GM18498 (cell line): ENCODE measurements around the gene ISOC1.

Experiments used
- ATAC-seq: cut with Tn5 transposase; IDR thresholded peaks from one replicate; pipeline ENCODE4 v1.9.1; 2021; ENCODE audit warnings: mild to moderate bottlenecking, moderate library complexity; ENCODE audit not compliant: unreplicated experiment

Gene ISOC1

DNA sequence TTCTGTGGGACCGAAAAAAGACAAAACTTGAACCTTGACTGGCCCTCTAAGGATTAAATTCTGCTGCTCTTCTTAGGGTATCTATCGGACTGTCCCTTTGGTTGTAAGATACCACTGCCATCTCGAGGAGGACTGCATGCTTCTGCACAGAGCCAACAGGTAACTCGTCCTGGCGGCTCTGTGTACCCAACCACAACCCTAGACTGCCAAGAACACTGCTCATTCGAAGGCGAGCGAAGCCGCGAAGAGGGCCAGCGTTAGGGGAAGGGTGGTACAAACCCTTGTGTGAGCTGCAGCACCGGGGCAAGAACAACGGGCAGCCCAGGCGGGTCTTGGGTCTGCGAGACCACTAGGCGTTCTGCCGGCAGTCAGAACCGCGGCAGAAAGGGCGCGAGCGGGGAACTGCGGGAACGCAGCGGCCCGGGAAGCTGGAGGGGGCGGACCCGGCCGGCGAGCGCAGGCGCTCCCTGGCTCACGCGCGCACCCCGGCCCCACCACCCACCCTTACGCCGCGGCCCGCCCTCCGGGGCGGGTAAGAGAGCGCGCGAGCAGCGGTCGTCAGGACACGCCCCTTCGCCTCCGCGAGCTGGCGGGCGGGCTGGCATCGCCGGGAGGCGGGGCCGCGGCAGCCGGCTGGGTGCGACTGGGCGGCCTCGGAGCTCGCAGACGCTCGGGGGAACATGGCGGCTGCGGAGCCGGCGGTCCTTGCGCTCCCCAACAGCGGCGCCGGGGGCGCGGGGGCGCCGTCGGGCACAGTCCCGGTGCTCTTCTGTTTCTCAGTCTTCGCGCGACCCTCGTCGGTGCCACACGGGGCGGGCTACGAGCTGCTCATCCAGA lies at the start of gene ISOC1:
Gene ISOC1, plus strand, starts transcription at position 663 of the 837 bp plus-strand sequence. Its CDS starts 18 bp downstream, at position 681.
- peak; percentile 95 for ATAC-seq

DNA sequence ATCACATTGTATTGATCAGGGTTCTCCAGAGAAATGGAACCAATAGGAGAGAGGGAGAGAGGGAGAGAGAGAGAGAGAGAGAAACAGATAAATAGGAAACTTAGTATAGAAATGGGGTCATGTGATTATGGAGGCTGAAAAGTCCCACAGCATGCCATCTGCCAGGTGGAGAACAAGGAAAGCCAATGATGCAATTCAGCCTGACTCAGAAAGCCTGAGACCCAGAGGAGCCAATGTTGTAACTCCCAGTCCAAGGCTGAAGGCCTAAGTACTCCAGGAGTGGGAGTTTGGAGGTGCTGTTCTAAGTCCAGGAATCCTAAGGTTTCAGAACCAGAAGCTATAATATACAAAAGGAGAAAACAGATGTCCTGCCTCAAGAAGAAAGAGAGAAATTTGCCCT lies 48.4 kb upstream of the ISOC1 start:
- no peak for ATAC-seq

- ATAC-seq = no peak
Observed at GRCh38 chr5:129048509-129048908, 46.0 kb upstream of the ISOC1 start.

DNA sequence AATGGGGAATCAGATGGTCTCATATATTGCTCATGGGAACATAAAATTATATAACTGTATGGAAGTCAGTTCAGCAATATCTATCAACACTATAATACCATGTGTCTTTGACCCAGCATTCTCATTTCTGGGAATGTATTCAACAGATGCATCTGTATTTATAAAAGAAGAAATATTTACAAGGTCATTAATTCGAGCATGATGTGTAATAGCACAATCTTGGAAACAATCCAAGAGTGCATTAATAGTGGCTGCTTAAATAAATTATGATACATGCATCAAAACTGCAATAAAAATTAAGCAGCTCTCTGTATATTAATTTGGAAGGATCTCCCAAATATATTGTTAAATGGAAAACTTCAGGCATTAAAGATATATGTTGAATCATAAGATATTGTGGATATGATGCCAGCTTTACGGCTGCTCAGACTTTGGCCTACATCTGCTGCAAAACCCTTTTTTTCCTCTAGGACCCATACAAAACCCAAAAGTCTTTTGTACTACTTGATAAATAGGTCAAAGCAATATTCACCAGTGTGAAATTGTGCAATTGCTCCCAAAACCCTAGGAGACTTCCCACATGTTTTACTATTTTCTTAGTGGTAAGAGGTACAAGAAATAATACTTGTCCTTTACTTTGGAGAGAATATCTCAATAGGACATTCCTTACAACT lies 45.3 kb upstream of the ISOC1 start:
- ATAC-seq = no peak

DNA sequence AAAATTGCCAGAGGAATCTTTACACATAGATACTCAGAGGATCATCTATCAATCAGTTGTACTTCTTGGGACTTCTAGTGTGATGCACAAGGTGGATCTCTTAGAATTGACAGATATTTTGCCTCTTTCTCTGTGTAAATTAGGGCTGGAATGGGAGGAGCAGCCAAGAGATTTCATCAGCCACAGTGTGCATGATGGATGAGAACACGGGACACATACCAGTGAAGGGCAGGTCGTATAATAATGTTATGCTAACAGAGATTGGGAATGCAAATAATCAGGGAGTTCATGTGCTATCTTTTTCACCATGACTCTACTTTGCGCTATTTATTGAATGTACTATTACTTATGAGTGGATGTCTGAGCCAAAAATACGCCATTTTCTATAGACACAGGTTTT lies 43.3 kb upstream of the ISOC1 start:
- ATAC-seq = no peak

GRCh38 chr5:129053438-129053837 lies 41.1 kb upstream of the ISOC1 start:
- no peak for ATAC-seq

DNA sequence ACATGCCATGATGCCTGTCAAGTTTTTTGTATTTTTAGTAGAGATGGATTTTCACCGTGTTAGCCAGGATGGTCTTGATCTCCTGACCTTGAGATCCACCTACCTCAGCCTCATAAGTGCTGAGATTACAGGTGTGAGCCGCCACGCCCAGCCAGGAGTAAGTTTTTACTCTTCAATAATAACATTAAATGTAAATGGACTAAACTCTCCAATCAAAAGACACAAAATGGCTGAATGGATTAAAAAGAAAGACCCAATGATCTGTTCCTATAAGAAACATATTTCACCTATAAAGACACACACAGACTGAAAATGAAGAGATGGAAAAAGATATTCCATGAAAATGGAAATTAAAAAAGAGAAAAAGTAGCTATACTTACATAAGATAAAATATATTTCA lies 37.2 kb upstream of the ISOC1 start:
- no peak for ATAC-seq

- no peak for ATAC-seq
Observed at GRCh38 chr5:129061849-129062248, 32.7 kb upstream of the ISOC1 start.

GRCh38 chr5:129063483-129064113 lies 31.0 kb upstream of the ISOC1 start:
- ATAC-seq = no peak

DNA sequence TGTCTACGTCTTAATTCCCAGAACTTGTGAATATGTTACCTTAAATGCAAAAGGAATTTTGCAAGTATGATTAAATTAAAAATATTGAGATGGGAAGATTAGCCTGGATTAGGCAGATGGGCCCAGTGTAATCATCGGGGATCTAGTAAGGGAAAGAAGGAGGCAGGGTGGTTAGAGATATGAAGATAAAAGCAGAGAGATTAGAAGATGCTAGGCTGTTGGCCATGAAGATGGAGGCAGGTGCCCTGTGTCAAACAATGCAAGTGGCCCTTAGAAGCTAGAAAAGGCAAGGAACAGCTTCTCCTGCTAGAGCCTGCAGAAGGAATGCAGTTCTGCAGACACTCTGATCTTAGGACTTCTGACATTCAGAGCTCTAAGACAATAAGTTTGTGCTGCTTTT lies 28.8 kb upstream of the ISOC1 start:
- ATAC-seq = no peak

GRCh38 chr5:129067745-129068144 lies 26.8 kb upstream of the ISOC1 start:
- ATAC-seq = no peak

- peak; percentile 91 for ATAC-seq
Observed at GRCh38 chr5:129069292-129069691, 25.3 kb upstream of the ISOC1 start.

GRCh38 chr5:129073111-129073510 lies 21.4 kb upstream of the ISOC1 start:
- no peak for ATAC-seq

DNA sequence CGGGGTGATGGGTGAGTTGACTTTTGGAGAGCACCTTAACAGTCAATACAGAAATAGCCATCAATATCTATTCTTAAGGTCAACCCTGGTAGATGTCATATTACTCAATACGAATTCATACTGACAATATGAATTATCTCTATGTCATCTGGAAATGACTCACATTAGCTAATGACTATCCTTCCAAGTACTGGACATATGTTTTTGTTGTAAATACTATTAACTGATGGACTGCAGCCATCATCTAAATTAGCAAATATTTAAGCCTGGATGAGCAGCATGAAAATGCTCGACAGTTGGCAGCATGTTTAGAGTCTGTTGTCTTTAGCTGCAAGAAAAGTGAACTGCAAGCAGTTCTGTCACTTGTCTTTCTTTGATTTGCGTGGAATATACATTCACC lies 19.6 kb upstream of the ISOC1 start:
- no peak for ATAC-seq

DNA sequence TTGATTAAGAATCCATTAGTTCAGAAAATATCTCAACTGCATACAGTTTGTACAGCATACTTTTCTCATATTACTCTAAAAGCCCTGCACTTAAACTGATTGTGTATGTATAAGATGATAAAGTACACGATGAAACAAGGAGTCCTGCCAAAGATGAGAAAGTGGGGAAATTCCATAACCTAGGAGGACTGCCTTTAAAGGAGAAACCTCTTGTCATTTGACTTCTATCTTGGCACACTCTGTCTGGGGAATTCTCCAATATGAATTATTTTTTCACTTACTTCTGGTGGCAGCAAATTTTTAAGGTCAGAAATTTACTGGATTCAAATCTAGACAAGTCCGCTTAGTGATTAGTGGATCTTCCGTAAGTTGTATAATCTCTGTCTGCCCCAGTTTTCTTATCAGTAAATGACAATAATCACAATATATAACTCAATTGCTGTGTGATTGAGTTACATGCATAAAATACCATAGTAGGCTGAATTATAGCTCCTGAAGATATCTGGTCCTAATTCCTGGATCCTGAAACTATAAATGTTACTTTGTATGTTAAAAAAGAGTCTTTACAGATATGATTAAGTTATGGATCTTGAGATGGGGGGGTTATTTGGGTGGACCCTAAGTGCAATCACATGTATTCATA lies 17.0 kb upstream of the ISOC1 start:
- ATAC-seq = no peak

GRCh38 chr5:129078247-129078646 lies 16.3 kb upstream of the ISOC1 start:
- ATAC-seq = no peak

- no peak for ATAC-seq
Observed at GRCh38 chr5:129078660-129079059, 15.9 kb upstream of the ISOC1 start.

DNA sequence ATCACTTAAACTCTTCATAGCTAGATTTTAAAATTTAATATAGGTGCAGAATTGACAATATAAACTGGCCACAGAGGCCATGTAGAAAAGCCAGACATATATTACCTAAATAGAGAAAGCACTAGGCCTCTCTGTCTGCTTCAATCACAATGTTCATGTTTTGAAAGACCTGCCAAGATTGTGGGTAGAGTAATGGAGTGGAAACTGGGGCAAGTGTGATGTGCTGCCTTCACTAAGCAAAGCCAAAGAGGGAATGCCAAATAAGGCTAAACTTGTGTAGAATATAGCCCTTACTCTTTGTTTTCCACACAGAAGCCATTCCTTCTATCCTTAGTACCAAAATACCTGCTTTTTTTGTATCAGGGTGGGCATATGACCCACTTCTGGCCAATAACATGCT lies 15.1 kb upstream of the ISOC1 start:
- ATAC-seq = no peak

GRCh38 chr5:129080766-129081165 lies 13.8 kb upstream of the ISOC1 start:
- no peak for ATAC-seq

DNA sequence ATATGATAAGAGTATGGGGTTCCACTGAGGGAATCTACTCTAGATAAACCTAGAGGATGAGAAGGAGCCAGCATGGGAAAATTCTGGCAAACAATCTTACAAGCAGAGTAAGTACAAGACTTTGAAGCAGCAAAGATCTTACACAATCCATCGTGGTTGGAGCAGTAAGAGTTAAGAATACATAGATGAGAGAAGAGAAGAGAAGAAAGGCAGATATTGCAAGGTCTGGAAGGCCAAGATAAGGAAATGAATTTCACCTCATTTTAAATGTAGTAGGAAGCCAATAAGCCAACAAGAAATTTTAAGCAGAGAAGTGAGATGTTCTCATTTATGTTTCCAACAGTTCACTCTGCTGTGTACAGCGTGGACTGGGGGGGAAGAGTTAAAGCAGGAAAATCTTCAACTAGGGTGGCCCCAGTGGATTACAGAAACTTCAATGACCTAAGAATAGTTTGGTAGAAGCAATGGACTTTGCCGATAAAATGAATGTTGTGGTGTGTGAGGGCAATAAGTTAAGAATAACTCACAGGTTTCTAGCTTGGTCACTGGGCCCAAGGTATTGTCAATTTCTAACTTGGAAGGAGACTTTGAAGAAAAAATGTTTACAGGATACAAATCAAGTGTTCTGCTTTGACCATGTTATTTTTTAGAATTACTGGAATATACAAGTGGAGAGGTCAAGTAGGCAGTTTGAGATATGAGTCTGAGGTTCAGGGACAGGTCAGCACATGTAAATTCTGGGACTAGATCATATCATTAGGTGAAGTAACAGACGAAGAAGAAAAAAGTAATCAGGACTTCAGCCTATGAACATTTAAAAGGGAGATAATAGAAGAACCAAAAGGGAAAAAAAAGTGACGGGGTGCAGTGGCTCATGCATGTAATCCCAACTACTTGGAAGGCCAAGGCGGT lies 12.1 kb upstream of the ISOC1 start:
- ATAC-seq = no peak
